ENCODE measurements around the gene IRF4.

DNA sequence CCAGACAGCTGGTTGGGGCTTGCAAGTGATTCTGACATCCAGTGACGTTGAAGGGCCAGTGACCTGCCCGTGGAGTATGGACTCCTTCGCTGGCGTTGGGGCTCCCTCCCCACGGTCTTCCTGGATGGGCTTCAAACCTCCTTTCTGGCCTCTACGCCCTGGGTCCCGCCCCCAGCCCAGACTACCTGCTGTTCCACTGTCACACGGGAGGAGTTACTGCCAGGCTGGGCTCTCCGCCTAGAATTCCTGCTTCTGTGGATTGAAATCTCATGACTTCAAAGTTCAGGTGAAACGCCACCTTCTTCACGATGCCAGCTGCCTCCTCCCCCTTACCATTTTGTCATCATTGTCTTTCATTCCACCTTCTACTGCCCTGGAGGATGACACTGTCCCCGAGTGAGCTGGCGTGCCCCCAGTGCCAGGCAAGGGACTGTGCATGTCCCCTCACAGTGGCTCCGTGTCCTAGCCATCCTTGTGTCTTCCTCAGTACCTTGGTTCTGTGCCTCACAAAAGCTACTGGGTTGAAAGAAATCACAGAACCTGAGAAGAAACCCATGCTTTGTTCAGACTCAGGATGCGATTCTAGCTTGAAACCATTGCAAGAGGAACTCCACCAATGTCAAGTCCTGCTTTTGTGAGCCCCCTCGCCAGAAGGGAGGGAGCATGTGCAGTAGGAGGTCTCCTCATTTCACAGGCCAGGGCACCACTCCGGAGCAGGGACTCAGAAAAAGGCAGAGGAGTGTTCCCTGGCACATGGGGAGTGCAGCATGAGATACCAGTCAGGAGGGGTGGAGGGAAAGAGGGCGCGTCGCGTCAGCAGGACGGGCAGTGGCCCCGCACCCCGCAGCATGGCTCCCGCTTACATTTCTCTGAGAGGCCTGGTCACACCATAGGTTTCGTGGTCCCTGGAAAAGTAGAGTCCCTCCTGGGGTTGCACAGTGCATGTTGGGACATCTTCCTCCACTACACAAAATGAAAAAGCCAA is 11.0 kb upstream of the IRF4 start:
- TF ChIP-seq, protein P1, sequence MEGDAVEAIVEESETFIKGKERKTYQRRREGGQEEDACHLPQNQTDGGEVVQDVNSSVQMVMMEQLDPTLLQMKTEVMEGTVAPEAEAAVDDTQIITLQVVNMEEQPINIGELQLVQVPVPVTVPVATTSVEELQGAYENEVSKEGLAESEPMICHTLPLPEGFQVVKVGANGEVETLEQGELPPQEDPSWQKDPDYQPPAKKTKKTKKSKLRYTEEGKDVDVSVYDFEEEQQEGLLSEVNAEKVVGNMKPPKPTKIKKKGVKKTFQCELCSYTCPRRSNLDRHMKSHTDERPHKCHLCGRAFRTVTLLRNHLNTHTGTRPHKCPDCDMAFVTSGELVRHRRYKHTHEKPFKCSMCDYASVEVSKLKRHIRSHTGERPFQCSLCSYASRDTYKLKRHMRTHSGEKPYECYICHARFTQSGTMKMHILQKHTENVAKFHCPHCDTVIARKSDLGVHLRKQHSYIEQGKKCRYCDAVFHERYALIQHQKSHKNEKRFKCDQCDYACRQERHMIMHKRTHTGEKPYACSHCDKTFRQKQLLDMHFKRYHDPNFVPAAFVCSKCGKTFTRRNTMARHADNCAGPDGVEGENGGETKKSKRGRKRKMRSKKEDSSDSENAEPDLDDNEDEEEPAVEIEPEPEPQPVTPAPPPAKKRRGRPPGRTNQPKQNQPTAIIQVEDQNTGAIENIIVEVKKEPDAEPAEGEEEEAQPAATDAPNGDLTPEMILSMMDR (IDR thresholded peaks at IDR 0.05): no peak
- no peak for TF ChIP-seq POLR2A (IDR thresholded peaks at IDR 0.05)

All from body of pancreas (tissue), 4 donors.